ENCODE measurements around the gene ACACA. TPM values are rescaled to one million over a fixed set of nuclear protein-coding genes. Genes with fewer than 3 reads are reported as not detected.

The ACACA gene
- total and polyA plus RNA-seq, 2 experiments from 2014 or later: 59.6 to 164 TPM

DNA sequence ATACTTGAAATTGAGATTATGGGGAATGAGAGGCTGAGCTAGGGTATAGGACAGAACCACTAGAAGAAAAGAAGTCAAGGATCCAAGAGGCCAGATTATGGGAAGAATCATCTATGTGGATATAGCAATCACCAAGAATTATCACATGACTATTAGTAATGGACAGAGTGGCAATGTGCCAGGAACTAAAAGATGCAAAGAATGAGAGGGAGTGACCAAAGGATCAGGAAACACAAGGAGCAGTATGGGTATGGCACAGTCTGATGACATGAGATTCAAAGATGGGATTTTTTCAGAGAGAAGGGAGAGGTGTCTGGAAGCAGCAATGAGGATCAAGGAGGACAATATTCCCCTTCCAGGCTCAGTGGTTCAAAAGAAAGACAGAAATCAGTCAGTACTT lies 245.7 kb downstream of the ACACA start:
- H3K27ac Mint-ChIP-seq: no peak overlapping the region
- Histone ChIP-seq H3K4me1 (ENCODE audit: insufficient read depth) (no peaks in the 10 kb centered on the region), H2AFZ (no peak overlapping the region), H4K20me1 (replicated peaks; ENCODE audit: insufficient read depth) (peaks cover 8% of the 10 kb centered on the region), H3K79me2 (replicated peaks; ENCODE audit: insufficient read depth) (0 out of 2 replicates have a peak, but pooled peaks cover 3% of the 10 kb centered on the region), H3K4me2 (no peak overlapping the region), H3K27me3 (ENCODE audit: insufficient read depth) (no peaks in the 10 kb centered on the region), H3K4me3 (no peak overlapping the region), H3F3A (replicated peaks; ENCODE audit: low read depth) (0 out of 2 replicates have a peak, but pooled peaks cover 5% of the 10 kb centered on the region), H3K36me3 (ENCODE audit: insufficient read depth) (peaks cover 6% of the 10 kb centered on the region; the same call in 1 of the 2 replicates), H3K27ac (ENCODE audit: low read depth) (no peak overlapping the region), H3K9me2 (ENCODE audit: insufficient read depth) (0 out of 2 replicates have a peak, but pooled peaks cover 6% of the 10 kb centered on the region)
- TF ChIP-seq ZNF462 (CRISPR knock-in tag; IDR thresholded peaks at IDR 0.05) (no peak), EZH2 (IDR thresholded peaks at IDR 0.05; ENCODE audit: low read depth, unreplicated experiment) (no peak), EZH2phosphoT487 (IDR thresholded peaks at IDR 0.05; ENCODE audit: unreplicated experiment) (no peak), CREB1 (CRISPR knock-in tag; IDR thresholded peaks at IDR 0.05; ENCODE audit: low read depth) (no peak), ZNF331 (CRISPR knock-in tag; IDR thresholded peaks at IDR 0.05; ENCODE audit: low read depth) (no peak), NANOG (IDR thresholded peaks at IDR 0.05; ENCODE audit: borderline replicate concordance) (no peak), CTCF (conservative IDR thresholded peaks at IDR 0.05; ENCODE audit: low read depth in 2 of 2) (no peak), ZNF114 (CRISPR knock-in tag; IDR thresholded peaks at IDR 0.05) (no peak), STAT1 (IDR thresholded peaks at IDR 0.05; ENCODE audit: unreplicated experiment) (no peak), JUNB (IDR thresholded peaks at IDR 0.05; ENCODE audit: unreplicated experiment) (no peak), POLR2AphosphoS5 (IDR thresholded peaks at IDR 0.05; ENCODE audit: low read depth) (no peak), ETS1 (IDR thresholded peaks at IDR 0.05) (no peak)
- TF ChIP-seq, protein P1, sequence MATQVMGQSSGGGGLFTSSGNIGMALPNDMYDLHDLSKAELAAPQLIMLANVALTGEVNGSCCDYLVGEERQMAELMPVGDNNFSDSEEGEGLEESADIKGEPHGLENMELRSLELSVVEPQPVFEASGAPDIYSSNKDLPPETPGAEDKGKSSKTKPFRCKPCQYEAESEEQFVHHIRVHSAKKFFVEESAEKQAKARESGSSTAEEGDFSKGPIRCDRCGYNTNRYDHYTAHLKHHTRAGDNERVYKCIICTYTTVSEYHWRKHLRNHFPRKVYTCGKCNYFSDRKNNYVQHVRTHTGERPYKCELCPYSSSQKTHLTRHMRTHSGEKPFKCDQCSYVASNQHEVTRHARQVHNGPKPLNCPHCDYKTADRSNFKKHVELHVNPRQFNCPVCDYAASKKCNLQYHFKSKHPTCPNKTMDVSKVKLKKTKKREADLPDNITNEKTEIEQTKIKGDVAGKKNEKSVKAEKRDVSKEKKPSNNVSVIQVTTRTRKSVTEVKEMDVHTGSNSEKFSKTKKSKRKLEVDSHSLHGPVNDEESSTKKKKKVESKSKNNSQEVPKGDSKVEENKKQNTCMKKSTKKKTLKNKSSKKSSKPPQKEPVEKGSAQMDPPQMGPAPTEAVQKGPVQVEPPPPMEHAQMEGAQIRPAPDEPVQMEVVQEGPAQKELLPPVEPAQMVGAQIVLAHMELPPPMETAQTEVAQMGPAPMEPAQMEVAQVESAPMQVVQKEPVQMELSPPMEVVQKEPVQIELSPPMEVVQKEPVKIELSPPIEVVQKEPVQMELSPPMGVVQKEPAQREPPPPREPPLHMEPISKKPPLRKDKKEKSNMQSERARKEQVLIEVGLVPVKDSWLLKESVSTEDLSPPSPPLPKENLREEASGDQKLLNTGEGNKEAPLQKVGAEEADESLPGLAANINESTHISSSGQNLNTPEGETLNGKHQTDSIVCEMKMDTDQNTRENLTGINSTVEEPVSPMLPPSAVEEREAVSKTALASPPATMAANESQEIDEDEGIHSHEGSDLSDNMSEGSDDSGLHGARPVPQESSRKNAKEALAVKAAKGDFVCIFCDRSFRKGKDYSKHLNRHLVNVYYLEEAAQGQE (IDR thresholded peaks at IDR 0.05; ENCODE audit: unreplicated experiment): no peak
- H3K9me3 Mint-ChIP-seq: no peaks in the 10 kb centered on the region
- no peak overlapping the region for H3K4me3 Mint-ChIP-seq
- peaks cover 24% of the 10 kb centered on the region for H3K36me3 Mint-ChIP-seq (ENCODE audit: low read depth)
- DNase-seq (ENCODE audit: low spot score): no peak
- ATAC-seq: no peak
- H3K27me3 Mint-ChIP-seq (ENCODE audit: insufficient read depth, low read depth, poor library complexity): peaks cover 3% of the 10 kb centered on the region
- H3K4me1 Mint-ChIP-seq: peaks cover 12% of the 10 kb centered on the region

Data from GM23338 (cell line).